Midbrain (tissue), 1 donor: Measurements from ENCODE around the gene CACNA1A.
A peak's percentile ranks its signal among the peaks of the same experiment; 100 is the strongest.
"Not testable (repeated sequence)": the region's sequence is repeated elsewhere in the genome, so short reads cannot be mapped to it uniquely, and the experiment has no call there.

Experiments used
- DNase-seq: peaks from one replicate; lab custom pipeline; 2025; lab: John Stamatoyannopoulos, UW

Gene CACNA1A

DNA sequence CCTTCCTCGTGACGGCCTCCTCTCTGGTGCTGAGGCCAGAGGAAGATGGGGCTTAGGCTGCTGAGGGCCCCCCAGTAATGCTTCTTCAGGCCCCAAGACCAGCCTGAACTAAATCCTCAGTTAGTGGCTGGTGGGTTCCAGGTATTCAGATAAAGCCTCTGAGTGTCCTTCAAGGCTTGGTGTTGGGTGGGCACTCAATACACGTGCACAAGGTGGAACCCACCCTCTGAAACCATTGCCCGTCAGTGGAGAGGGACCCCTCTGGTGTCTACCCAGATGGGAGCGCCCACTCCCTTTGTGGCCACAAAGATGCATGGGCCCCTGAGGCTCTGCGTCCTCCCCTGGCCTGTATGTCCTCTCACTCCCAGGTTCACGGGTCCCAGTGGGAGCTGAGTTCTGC is 277.0 kb downstream of the CACNA1A start:
- no peak for DNase-seq

DNA sequence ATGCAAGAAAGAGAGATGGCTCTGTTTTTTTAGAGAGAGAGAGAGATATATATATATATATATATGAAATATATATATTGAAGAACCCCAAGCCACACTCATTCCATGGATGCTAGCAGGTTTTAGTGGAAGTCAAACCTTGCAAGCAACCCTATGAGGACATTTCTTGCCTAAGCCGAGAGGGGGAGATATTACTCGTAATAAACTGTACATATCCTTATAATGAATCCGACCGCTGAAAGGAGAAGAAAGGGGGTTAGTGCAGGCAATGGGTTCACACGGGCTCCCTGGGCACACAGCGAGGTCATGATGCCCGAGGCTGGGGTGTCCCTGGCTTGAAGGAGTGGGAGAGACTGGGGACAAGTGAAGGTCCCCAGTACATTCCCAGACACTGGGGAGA is 277.7 kb downstream of the CACNA1A start:
- DNase-seq: no peak

DNA sequence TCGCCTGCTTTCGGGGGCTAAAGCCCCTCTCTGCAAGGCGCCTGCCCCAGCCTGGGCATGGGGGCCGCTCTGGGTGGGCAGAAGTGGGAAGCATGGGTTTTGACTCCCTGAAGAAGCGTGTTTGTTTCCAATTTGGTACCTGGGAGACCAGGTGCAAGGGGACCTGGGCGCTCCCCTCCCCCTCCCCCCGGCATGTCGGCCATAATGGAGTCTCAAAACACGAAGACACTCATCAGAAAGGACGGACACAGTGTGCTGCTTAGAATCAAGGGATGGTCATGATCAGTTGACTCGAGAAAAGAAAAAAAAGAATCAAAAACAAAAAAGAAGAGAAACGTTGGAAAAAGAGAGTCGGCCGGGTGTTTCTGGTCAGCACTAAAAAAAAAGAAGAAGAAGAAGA is 279.3 kb downstream of the CACNA1A start:
- DNase-seq: no peak

DNA sequence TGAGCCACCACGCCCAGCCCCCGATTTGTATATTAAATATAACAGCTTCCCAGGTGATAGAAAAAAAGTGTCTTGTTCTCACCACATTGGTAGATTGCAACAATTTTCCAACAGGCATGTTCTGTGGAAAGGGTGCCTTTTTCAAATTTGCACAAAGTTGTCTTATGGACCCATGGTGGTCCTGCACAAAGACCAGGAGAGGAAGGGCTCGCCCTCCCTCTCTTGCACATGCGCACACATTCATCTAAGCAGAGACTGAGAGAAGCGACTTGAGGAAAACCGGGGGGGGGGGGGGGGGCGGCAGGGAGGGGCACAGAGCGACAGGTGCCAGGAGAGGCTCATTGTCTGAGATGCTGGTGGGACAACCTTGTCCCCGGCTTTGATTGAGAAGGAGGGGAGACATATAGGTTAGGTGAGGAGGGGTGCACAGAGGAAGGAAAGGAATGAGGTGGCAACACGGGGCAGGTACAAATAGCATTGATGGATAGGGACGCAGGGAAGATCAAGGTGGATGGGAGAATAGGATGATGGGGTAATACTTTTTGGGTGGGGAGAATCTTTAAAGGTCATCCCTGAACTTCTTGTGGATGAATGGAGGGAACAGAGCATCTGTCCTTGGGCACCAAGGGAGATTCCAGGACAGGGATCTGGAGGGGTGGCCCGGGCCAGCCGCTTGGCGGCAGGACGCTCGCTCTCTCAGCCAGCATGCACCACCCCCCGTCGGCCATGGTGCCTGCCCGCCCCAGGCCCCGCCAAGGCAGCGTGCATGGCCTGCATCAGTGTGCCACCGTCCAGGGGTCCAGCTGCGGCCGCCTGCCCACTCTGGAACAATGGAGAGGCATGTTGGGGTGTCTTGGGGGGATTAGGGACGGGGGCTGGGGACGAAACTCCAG is 280.1 kb downstream of the CACNA1A start:
- no peak for DNase-seq

DNA sequence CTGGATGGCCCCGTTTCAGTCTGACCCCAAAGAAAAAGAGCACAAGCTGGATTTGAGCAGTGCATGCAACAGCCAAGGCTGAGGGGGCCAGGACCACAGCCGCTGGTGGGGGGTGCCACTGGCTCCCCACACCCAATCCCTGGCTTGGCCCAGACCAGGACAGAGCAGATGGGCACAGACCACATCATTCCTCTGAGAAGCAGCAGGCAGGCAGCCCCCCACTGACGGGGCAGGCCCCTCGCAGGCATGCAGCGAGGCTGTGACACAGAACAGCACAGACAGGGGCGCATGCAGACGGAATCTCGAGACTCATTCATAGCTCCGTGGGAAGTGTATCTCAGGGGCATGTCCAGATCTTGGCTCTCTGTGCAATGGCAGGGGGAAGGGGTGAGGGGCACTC is 281.2 kb downstream of the CACNA1A start:
- no peak for DNase-seq

DNA sequence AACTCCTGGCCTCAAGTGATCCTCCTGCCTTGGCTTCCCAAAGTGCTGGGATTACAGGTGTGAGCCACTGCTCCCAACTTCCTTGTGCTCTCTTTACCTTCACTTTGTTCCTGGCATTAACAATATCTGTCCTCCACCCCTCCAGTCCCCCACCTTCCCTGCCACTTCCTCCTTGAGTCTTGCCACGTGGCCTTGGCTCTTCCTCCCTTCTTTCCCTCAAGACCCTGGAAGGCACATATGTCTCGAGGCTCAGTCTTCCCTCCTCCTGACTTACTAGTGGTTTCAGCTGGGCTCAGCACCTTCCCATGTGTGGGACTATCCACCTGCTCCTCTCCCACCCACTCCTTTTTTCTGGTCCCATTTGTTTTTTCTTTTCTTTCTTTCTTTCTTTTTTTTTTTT is 285.4 kb downstream of the CACNA1A start:
- no peak for DNase-seq

DNA sequence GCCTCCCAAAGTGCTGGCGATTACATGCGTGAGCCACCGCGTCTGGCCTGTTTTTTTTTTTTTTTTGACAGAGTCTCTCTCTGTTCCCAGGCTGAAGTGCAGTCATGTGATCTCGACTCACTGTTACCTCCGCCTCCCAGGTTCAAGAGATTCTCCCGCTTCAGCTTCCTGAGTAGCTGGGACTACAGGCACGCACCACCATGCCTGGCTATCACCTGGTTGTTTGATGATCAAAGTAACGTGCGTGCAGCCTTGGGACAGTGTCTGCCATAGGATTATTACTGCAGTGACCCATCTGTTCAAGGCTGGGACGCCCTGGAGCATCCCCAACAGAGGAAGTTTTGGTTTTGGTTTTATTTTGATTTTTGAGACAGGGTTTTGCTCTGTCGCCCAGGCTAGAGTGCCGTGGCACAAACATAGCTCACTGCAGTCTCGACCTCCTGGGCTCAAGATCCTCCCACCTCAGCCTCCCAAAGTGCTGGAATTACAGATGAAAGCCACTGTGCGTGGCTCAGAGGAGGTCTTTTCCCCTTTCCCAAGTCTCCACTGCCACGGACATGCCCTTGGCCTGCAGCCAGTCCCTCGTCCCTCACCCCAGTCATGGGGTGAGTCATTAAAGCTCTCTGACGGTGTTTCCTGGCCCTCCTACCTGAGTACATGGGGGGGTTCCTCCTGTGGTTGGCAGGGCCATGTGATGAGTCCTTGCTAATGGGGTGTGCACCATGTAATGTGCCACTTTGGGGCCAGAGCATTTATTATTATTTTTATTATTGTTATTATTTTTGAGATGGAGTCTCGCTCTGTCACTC is 290.5 kb downstream of the CACNA1A start:
- DNase-seq: no peak

DNA sequence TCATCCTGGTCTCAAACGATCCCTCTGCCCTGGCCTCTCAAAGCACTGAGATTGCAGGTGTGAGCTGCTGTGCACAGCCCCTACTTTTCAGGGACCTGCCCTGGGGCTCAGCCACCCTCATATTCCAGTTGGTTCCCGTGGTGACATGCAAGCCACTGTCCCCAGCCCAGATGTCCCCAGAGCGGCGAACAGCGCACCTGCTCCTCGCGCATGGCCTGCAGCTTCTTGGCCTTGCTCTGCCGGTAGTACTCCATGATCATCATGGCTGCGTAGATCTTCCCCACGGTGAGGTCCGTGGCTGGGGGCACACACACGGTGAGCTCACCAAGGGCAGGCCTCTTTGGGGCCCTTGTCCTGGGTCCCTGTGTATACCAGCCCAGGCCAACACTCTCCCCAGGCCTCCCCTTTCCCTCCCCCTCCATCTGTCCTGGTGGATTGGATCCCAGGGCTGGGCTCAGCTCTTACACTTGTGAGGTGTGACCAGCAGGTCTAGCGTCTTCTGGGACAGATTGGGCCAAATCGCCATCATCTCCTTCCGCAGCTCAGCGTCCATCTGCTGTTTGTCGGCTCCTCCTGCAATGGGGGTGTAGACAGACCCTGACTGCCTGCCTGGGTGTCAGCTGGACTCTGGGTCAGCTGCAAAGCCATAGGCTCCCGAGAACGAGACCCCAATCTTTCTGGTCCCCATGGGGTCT is 292.1 kb downstream of the CACNA1A start:
- DNase-seq: no peak

DNA sequence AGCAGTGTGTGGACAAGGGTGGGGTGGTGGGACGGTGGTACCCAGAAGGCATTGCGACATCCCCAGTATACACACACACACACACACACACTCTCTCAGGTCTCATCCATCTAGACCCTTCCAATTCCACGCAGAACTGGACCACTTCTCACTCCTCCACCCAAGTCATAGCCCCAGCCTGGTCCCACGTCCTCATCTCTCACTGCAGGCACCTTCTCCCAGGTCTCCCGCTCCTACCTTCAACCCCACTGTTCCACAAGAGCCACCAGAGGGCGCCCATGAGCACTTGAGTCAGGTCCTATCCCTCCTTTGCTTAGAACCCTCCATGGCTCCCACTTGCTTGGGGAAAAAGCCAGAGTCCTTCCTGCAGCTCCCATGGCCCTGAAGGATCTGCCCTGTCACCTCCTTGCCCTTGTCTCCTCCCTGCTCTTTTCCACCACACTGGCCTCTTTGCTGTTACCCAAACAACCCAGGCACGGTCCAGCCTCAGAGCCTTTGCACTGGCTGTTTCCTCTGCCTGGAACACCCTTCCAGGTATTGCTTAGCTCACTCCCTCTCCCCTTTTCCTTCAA is 293.4 kb downstream of the CACNA1A start:
- DNase-seq: no peak

DNA sequence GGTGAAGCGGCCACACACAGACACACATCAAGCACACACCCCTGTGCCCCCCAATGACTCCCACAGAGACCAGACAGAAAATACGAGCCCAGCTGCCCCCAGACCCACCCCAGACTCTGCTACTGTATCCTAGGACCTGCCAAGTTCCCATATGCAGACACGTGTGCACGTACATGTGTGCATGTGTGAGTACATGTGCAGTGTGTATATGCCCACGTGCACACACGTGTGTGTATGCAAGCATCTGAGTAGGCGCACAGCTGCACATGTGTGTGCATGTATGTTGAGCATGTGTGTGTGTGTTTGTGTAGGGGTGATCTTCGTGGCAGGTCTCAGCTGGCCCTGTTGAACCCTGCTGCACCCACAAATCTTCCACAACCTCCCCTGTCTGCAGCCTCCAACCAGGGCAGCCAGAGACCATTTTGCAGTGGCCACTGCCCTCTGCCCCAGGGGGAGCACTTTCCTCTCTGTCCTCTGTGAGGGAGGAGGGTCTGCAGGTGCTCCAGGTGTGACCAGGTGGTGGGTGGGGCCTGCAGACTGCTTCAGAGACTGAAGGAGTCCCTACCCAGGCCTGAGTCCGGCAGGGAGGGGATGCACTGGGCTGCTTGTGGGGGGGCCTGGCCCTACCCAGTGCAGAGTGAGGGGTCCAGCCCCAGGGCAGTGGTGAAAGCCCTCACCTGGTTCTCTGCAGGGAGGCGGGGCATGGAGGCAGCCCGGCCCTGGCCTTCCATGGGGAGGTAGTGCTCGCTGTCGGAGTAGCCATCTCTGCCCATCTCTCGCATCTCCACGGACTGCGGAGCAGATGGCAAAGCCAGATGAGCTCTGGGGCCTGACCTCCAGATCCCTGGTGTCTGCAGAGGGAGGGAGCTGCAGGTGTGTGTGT is 294.6 kb downstream of the CACNA1A start:
- DNase-seq: no peak

DNA sequence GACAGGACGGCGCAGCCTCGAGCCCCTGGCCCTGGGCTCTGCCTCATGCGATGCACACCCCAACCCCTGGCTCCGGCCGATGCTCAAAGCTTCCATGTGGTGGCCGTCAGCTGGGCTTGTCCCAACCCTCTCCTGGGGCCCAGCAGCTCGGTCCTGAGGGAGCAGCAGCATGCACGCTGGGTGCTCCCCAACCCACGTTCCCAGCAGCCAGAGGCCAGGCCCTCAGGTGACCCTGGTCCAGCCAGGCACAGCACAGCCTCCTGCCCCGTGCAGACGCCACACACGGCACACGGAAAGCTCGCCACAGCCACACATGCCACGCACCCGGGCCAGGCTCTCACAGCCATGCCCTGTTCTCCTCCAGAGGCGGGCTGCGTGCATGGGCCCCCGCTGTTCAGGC is 295.3 kb downstream of the CACNA1A start:
- no peak for DNase-seq

DNA sequence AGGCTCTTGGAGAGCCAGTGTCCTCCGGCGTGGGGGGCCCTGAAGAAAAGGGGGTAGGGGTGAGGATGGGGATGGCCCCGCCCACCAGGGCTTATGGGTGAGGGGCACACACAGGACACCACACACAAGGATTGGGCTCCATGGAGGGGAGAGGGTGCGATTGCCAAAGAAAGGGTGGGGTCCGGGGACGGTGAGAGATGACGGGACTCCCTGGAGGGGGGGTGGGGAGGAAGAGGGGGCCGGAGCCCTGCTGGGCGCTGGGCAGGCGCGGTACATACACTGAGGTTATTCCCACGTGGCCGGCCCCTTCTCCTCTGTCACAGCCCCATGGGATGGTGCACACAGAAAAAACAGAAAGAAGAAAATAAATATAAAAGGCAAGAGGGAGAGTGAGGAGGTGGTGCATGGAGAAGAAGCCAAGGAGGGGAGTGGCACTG is 295.9 kb downstream of the CACNA1A start:
- DNase-seq: no peak

DNA sequence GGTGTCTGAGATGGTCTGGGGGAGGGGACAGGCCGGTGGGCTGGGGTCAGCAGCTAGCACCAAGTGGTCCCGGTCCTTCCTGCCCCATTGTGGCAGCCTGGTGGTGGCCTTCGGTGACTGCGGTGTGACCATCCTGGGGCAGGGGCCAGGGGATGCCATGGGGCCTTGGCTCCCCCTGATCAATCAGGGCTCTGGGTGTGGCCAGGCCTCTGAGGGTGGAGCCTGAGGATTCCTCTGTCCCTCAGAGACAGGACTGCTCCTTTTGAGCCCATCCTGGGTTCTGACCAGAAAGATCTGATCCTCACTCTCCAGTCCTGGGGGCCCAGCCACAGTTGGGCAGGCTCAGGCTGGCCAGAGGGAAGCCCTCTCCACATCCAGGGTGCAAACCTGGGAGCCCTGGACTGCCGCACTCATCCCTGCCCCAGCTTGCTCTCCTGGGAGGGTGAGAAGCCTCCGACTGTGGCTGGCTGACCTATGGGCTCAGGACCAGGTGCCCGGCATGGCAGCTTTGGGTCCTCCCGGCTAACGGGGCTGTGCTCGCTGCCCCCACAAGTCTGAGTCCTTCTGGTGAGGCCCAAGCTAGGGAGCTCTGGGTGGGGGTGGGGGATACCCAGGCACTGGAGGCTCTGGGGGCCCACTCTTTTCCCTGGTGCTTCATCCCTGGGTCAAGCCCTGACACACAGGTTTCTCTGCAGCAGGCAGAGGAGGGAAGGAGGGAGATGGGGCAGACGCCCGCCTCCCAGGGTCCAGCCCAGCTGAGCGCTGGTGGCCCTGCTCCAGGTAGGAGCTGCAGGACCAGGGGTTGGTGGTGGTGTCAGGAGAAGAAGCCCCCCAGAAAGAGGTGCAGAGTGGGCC is 296.6 kb downstream of the CACNA1A start:
- DNase-seq: no peak

DNA sequence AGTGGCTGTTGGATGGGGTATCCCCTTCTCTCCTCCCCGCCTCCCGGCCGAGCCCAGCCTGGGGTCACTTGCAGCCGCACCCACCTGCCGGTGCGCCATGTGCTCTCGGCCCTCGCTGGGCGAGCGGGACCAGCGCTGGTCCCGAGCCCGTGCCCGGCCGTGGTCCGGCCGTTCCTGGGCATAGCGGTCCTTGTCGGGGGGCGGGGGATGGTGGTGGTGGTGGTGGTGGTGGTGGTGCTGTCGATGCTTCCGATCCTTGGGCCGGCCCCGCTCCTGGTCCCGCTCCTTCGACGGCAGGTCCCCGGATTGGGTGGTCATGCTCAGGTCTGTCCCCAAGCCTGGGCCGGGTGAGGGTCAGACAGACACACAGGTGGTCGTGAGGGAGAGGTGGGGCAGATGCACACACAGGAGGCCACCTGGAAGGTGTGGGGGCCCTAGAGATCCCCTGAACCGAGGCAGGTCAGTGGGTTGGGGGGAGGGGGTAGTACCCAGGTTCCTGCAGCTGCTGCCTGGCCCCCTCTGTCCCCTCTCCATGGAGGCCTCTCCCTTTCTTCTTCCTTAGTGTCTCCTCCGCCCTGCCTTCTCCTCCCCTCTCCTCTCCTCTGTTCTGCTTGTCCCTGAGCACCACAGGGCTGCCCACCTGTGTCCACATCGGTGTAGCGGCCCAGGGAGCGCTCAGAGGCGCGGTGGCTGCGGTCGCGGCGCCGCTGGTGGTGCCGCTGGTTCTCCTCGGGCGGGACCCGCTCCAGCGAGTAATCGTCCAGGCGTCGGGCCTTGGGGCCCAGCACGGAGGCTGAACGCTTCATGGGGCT is 297.4 kb downstream of the CACNA1A start:
- DNase-seq: no peak

DNA sequence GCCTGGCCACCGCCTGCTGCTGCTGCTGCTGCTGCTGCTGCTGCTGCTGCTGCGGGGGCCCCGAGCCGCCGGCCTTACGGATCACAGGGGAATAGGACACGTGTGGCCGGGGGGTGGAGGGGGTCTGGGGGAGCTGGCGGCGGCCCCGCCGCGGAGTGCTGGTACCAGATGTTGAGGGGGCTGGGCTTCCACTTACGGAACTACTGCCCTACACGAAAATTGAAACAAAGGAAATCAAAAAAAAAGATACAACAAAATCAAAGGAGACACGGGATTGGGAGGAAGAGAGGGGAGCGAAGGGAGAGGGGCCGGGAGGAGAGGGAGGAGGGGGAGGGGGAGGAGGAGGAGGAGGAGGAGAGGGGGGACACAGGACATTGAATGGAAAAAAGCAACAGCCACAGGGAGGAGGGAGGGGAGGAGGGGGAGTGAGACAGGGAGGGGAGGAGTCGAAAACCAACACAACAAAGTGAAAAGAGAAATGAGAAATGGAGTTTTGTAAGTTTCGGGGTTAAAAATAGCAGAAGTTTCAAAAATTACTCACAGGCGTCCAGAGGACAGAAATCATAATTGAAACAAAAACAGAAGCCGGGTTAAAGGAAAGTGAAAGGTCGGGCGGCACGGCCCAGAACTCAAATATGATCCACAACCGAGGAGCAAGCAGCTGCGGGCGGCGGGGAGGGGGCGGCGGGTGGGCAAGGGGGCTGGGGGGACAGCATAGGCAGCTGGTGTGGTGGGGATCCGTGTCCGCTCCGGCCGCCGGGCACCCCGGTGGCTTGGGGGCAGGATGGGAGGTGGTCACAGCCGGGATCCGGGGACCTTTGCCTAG is 298.2 kb downstream of the CACNA1A start:
- DNase-seq: peak; percentile 12

DNA sequence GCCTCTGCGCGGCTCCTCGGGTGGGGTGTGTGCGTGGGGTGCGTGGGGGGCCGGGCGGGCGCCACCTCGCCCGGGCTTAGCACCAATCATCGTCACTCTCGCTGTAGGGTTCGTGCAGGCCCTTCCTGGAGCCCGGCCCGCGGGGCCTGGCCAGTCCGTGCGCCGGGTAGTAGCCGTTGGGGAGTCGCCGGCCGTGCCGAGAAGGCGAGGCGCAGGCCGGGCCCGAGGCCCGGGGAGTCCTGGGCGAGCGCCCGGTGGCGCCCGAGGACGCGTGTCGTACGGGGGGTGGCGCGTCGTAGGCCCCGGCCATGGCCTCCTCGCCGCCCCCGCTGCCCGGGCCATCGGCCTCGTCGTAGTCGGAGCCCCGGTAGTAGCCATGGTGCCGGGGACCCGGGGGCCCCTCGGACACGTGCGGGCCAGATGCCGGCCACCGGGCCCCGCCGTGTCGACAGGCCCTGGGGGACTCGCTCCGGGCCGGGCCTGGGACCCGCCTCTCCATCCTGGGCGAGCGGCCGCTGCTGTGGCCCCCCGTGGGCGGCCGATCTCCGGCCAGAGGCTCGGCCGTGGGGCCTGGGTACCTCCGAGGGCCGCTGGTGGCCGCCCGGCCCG is 298.9 kb downstream of the CACNA1A start:
- DNase-seq: no peak

DNA sequence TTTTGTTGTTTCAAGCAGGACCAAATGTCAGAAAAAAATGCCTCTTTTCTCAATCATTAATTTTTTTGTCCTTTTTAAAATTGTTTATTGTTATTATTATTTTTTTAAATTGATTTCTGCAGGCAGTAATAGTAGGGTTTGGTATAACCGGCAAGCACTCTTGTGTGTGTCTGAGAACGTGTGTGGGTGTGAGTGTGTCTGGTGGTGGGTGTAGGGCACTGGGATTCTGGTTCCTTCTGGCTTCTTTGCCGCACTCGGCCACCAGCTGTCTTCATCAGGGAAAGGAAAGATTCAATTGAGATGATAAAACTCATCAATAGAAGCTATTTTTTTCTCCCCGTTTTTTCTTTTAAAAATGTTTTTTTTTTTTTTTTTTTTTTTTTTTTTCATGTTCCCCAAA is 299.7 kb downstream of the CACNA1A start:
- no peak for DNase-seq

DNA sequence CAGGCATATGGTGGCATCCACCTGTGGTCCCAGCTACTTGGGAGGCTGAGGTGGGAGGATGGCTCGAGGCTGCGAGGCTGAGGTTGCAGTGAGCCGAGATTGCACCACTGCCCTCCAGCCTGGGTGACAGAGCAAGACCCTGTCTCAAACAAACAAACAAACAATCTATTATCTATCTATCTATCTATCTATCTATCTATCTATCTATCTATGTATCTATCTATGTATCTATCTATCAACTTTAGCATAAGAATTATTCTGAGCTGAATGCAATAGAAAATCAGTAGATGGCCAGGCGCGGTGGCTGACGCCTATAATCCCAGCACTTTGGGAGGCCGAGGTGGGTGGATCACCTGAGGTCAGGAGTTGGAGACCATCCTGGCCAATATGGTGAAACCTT is 304.2 kb downstream of the CACNA1A start:
- not testable (repeated sequence) for DNase-seq
